Fibroblast of gingiva (primary cell): ENCODE measurements around the gene CCDC97.
"Not testable (repeated sequence)": the region's sequence is repeated elsewhere in the genome, so short reads cannot be mapped to it uniquely, and the experiment has no call there.

Experiments used
- DNase-seq: peaks from one replicate; pipeline ENCODE4 v3.0.0-alpha.2; 2011; ENCODE audit warnings: low read depth

The CCDC97 gene

DNA sequence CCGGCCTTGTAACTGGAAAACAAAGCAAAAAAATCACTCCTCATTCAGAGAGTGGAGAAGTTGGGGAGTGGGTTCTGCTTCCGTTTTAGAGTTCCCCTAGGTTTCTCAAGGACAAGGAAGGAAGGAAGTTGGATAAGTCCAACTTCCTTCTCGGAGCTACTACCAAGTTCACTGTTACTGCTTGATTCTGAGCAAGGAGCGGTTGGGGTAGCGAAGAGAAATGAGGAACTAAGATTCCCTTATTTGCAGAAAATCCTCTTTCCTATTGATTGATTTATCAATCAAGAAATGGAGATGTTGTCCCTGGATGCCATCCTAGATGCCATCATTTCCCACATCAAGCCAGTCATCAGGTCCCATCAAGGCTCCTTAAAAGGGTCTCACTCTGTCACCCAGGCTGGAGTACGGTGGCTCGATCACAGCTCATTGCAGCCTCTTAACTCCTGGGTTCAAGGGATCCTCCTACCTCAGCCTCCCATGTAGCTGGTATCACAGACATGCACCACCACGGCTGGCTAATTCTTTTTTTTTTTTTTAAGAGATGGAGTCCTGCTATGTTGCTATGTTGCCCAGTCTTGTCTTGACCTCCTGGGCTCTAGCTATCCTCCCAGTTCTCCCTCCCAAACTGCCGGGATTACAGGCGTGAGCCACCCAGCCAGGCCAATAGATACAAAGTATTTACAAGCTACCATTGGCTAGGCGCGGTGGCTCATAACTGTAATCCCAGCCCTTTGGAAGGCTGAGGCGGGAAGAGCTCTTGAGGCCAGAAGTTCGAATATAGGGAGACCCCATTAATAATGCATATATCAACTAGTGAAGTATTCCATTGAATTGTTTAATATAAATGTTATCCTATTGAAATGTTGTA, 54.8 kb downstream of the CCDC97 start:
- DNase-seq: no peak

DNA sequence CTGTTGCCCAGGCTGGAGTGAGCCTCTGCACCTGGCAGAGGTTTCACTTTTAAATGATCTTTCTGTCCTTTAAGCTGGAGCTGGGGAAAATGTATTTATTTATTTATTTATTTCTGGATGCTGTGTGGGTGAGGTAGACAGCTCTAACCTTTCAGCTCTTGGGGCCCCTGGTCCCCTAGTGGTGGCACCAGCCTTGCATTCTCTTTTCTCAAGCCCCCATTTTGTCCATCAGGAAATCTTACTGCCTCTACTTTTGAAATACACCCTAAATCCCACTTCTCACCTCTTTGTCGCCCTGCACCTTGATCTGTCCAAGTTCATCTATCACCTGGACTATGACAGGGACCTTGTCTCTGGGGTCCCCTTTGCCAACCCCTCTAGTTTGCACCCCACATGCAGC, 56.1 kb downstream of the CCDC97 start:
- no peak for DNase-seq

DNA sequence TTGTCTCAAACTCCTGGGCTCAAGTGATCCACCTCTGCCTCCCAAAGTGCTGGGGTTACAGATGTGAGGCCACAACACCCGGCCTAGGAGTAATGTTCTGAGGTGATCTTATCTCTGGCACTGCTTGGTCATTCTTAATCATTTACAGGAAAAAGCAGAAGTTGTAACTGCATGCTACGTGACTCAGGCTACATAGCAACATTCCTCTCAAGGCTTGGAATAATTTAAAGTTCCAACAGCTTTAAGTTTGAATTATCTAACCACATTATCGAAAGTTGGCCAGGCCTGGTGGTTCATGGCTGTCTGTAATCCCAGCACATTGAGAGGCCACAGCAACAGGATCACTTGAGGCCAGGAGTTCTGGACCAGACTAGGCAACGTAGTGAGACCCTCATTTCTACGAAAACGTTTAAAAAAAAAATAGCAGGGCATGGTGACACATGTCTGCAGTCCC, 57.9 kb downstream of the CCDC97 start:
- peak; percentile 83 for DNase-seq

GRCh38 chr19:41369769-41370168, 59.8 kb downstream of the CCDC97 start:
- no peak for DNase-seq

DNA sequence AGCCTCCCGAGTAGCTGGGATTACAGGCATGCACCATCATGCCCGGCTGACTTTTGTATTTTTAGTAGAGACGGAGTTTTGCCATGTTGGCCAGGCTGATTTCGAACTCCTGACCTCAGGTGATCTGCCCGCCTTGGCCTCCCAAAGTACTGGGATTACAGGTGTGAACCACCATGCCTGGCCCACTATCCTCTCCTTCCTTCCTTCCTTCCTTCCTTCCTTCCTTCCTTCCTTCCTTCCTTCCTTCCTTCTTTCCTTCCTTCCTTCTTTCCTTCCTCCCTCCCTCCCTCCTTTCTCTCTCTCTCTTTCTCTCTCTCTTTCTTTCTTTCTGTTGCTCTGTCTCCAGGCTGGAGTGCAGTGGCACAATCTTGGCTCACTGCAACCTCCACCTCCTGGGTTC, 61.1 kb downstream of the CCDC97 start:
- DNase-seq: not testable (repeated sequence)

GRCh38 chr19:41371541-41371940, 61.6 kb downstream of the CCDC97 start:
- DNase-seq: no peak

DNA sequence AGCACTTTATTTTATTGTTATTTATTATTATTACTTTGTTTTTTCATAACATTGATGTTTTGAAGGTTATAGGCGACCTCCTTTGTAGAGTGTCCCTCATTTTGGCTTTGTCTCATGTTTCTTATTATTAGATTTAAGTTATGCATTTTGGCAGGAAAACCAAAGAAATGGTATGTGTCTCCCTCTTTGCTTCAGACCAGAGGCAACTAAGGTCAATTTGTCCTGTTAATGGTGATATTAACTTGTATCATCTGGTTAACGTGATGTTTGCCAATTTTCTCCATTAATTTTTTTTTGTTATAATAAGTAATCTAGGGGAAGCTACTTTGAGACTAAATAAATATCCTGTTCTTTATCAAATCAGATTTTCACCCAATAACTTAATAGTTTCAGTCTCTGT, 62.5 kb downstream of the CCDC97 start:
- no peak for DNase-seq

DNA sequence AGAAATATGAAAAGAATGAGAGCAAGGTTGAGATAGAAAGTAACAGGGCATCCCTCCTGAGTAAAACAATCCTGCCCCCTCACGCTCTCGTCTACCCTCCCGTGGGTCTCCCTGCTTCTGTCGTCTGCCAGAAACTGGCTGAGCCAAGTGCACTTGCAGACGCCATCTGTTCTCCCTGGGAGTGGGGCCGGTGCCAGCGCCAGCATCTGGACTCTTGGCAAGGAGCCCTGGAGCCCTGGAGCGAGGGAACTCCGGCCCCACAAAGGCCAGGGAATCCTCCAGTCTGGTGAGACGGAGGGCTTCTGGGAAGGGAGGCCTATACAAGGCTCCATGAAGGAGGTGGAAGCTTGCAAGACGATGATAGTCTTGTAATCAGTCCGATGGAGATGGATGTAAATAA, 64.0 kb downstream of the CCDC97 start:
- peak; percentile 91 for DNase-seq
